Smooth muscle cell of the pulmonary artery (primary cell): ENCODE results near the gene NENF. TPM values are rescaled to one million over a fixed set of nuclear protein-coding genes. Genes with fewer than 3 reads are reported as not detected.

ENCODE experiments used
- total RNA-seq: library from RNA; depleted of rRNA; stranded (reverse); fragments of >200 nt; gene quantifications from 2 replicates; pipeline ENCODE4 v1.2.3, GENCODE V29; 2014

The NENF gene
- total RNA-seq = 32.3 and 39.1 TPM in 2 replicates

DNA sequence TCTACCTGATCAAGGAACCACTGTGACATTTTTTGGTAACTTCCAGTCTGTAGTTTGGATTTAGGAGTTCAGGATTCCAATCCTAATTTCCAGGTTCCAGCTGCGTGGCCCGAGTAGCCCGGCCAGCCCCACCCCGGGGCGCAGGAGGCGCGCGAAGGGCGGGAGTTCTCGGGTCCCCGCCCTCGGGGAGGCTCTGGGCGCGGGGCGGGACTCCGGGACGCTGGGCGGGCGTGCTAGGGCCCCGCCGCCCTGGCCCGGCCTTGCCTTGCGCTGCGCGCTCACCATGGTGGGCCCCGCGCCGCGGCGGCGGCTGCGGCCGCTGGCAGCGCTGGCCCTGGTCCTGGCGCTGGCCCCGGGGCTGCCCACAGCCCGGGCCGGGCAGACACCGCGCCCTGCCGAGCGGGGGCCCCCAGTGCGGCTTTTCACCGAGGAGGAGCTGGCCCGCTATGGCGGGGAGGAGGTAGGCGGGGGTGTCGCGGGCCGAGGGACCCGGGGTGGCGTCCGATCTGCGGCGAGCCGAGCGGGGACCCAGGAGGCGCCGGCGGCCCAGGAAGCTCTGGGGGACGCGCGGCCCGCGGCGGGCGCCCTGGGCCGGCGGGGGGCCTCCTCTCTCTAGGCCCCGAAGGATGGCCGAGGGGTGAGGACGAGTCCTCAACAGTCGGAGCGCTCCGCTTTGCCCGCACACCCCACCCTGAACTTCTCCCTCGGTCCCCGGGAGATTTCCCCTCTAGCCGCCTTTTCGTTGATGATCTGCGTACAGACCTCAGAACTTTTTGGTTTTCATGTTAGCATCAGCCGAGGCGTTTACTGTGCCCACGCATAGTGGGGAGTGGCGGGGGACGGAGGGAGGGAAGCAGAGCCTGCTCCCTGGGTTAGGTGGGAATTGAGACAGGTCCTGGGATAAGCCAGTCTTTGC, at the start of gene NENF:
TSS of gene NENF (plus strand) at position 260 of the 916 bp plus-strand sequence. CDS start at position 284, 24 bp downstream.

DNA sequence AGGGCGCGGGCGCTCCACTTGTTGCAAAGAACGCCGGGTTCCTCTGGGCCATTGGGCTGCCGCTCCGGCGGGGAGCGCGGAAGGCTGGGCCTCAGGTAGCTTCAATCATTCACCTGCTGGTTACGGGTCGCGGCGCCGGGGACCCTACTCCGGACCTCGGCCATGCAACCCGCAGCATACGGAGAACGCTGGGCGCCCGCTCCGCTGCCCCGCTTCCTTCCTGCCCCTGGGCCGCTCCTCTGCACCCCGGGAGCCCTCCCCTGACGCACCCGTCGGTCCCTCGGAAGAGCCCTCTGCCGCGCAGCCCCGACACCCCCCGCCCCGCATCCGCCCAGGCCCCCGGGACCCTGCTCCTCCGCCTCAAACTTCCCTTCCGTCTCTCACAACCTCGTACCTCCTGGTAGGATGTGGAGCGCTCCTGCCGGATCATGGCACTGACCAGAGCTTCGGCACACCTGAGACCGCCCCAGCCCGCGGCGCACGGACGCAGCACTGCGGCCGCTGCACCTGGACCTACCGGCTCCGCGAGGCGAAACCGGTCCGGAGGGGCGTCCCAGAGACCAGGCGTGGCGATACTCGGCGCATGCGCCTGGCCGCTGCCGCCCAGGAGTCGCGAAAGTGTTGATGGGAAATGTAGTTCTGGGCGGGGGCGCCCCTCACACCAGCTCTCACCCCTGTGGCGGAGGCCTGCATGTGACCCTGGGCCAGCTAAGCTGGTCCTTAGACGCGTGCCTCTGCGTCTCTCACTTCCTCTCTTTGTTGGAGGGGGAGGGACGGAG, 18.2 kb upstream of the NENF start, which contains the start of gene PACC1:
TSS of gene PACC1 (minus strand) at position 559 of the 779 bp plus-strand sequence. CDS start at position 430, 129 bp downstream.

Other genes starting within 250 kb of the NENF start
- 17.5 and 26.2 TPM in 2 replicates for gene PPP2R5A, start 147.5 kb upstream of the NENF start, total RNA-seq
- gene PACC1, start 18.0 kb upstream of the NENF start, total RNA-seq = 9.8 and 17.1 TPM in 2 replicates
- gene ATF3, start 175.8 kb downstream of the NENF start, total RNA-seq = 6.6 and 12.6 TPM in 2 replicates